Esophagus muscularis mucosa (tissue), 4 donors: ENCODE data around the gene IPPK. TPM values are rescaled to one million over a fixed set of nuclear protein-coding genes. Genes with fewer than 3 reads are reported as not detected.
A peak's percentile ranks its signal among the peaks of the same experiment; 100 is the strongest.
"Not testable (repeated sequence)": the region's sequence is repeated elsewhere in the genome, so short reads cannot be mapped to it uniquely, and the experiment has no call there.

ENCODE experiments used
- DNase-seq: peaks from one replicate; pipeline ENCODE4 v3.0.0-alpha.2; 2017; ENCODE audit errors: extremely low spot score
- H3K27ac ChIP-seq, 4 donors: fragments of 200-600 bp; sonication (generic); replicated peaks in 1 of 4; 1 replicate in 3 of 4; 2 replicates in 1 of 4; pipeline ENCODE4 v1.5.1; 2016 to 2019; ENCODE audit warnings: mild to moderate bottlenecking in 1 of 4
- H3K27me3 ChIP-seq, 4 donors: fragments of 200-600 bp; sonication (generic); one replicate each; pipeline versions ENCODE4 v1.5.1 to v1.6.0; 2016 to 2019
- H3K36me3 ChIP-seq, 4 donors: fragments of 200-600 bp; sonication (generic); one replicate each; pipeline ENCODE4 v1.5.1; 2016 to 2019
- H3K4me1 ChIP-seq, 4 donors: fragments of 200-600 bp; sonication (generic); one replicate each; pipeline ENCODE4 v1.5.1; 2016 to 2019
- H3K4me3 ChIP-seq, 4 donors: fragments of 200-600 bp; sonication (generic); 1 replicate in 2 of 4; 2 replicates in 2 of 4; pipeline ENCODE4 v1.5.1; 2016 to 2019; ENCODE audit warnings: mild to moderate bottlenecking in 4 of 4, moderate library complexity in 1 of 4
- H3K9me3 ChIP-seq, 4 donors: fragments of 200-600 bp; sonication (generic); 1 replicate in 3 of 4; 2 replicates in 1 of 4; pipeline ENCODE4 v1.5.1; 2016 to 2019
- EP300 ChIP-seq: sonication (generic); formaldehyde crosslinking; IDR thresholded peaks from one replicate; pipeline ENCODE4 v1.6.1; 2017; ENCODE audit warnings: antibody characterized with exemption
- POLR2A ChIP-seq: fragments of 450-650 bp; IDR thresholded peaks from one replicate; pipeline ENCODE4 v1.6.1; 2017; ENCODE audit warnings: antibody characterized with exemption, moderate library complexity, mild to moderate bottlenecking, low read depth
- POLR2AphosphoS5 ChIP-seq, 2 donors: sonication (generic); formaldehyde crosslinking; IDR thresholded peaks; one replicate each; pipeline ENCODE4 v1.6.1; 2017; ENCODE audit warnings: antibody characterized with exemption in 2 of 2
- WGBS: methylation state at CpG from one replicate; pipeline ENCODE4 v1.1.5; 2018; 5-methylcytosine and 5-hydroxymethylcytosine counted together
- intact Hi-C: fragments of 100-400 bp; cut with DNase I; formaldehyde crosslinking; loops from one replicate; pipeline ENCODE4 v1.15.1; 2023
- total RNA-seq, 4 donors: library from RNA; depleted of rRNA; stranded (reverse); fragments of >200 nt; gene quantifications; one replicate each; pipeline versions ENCODE4 v1.1.0 to v1.2.1, GENCODE V29; 2016
- TF ChIP-seq, protein P1 (sequence below), 3 experiments: fragments of 200-600 bp in 2 of 3; fragments of 450-650 bp in 1 of 3; sonication (generic) in 2 of 3; IDR thresholded peaks; one replicate each; pipeline ENCODE4 v1.5.1; 2017 to 2019; ENCODE audit warnings: antibody characterized with exemption in 3 of 3, mild to moderate bottlenecking in 2 of 3, moderate library complexity in 1 of 3

IPPK gene
- total RNA-seq, 4 donors from 2014 or later: 5.0 to 8.4 (median 6.1) TPM

DNA sequence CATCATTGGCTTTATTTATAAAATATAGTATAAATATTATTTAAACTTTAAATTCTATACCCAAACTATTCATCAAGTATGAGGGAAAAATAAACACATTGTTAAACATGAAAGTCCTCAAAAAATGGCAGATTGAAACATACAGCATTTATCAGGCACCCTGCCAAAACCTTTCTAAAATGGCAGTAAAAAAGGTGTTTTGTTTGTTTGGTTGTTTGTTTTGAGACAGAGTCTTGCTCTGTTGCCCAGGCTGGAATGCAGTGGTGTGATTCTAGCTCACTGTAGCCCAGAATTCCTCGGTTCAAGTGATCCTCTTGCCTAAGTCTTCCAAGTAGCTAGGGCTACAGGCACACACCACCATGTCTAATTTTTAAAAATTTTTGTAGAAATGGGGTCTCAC, 74.0 kb downstream of the IPPK start:
- Histone ChIP-seq H3K27me3 (no peaks in the 10 kb centered on the region), H3K36me3 (no peaks in the 10 kb centered on the region), H3K9me3 (no peaks in the 10 kb centered on the region), H3K4me1 (peaks cover 33 to 51% (median 44%) of the 10 kb centered on the region in 4 donors), H3K27ac (no peak overlapping the region), H3K4me3 (no peak overlapping the region)
- DNase-seq: peak; percentile 47
- intact Hi-C loops: no loop called here
- whole genome bisulfite sequencing: 100% methylated on average over 1 of the region's 1 CpG
- TF ChIP-seq, protein P1, sequence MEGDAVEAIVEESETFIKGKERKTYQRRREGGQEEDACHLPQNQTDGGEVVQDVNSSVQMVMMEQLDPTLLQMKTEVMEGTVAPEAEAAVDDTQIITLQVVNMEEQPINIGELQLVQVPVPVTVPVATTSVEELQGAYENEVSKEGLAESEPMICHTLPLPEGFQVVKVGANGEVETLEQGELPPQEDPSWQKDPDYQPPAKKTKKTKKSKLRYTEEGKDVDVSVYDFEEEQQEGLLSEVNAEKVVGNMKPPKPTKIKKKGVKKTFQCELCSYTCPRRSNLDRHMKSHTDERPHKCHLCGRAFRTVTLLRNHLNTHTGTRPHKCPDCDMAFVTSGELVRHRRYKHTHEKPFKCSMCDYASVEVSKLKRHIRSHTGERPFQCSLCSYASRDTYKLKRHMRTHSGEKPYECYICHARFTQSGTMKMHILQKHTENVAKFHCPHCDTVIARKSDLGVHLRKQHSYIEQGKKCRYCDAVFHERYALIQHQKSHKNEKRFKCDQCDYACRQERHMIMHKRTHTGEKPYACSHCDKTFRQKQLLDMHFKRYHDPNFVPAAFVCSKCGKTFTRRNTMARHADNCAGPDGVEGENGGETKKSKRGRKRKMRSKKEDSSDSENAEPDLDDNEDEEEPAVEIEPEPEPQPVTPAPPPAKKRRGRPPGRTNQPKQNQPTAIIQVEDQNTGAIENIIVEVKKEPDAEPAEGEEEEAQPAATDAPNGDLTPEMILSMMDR (IDR thresholded peaks at IDR 0.05): no peak
- TF ChIP-seq POLR2AphosphoS5 (IDR thresholded peaks at IDR 0.05): no peak
- no peak for TF ChIP-seq POLR2A
- no peak for TF ChIP-seq EP300

DNA sequence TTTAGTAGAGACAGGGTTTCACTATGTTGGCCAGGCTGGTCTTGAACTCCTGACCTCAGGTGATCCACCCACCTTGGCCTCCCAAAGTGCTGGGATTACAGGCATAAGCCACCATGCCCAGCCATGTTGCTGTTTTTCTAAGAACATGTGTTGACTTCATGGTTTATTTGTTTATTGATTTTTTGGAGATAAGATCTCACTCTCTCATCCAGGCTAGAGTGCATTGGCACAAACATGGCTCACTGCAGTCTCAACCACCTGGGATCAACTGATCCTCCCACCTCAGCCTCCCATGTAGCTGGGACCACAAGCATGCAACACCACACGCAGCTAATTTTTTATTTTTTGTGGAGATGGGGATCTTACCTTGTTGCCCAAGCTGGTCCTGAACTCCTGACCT, 74.9 kb downstream of the IPPK start:
- WGBS: 93% methylated on average over 1 of the region's 1 CpG
- intact Hi-C loops: not testable (repeated sequence)

DNA sequence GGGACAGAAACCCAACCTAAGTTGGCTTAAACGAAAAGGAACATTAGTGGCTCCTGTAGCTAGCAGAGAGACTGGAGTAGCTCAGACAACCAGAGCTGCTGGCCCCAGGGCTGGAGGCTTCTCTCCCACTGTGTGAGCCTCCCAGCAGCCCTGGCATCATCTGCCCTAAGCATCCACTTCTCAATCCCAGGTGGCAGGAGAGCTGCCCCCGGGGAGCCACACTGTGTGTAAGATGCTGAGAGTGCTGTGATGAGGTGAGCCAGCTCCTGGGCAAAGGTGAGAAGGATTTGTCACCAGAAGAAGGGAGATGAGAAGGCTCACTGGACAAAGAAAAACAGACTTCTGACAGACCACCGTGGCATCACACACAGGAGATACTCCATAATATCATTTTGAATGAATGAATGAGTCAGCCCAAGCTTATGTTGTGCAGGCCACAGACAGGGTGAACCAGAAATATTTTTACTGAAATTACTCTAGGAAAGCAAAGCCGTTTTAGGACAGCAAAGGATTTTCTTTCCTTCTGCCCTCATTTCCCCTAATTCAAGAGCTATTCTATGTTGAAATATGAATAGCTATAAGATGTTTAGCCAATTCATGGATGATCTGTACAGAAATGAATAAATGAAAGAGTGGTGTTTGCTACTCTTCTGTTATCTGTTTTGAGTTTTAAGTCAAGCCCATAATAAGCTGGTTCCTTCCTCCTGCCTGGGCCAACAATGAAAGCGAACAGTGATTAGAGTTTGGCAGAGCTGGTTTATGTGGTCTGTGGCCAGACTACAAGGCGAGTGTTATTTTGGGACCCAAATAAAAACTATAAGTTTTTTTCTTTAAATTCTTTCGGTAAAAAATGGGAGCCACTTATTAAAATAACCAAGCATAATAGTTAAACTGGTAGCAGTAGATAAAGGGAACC, 76.7 kb downstream of the IPPK start:
- H3K4me3 ChIP-seq: no peak overlapping the region
- WGBS: 74% methylated on average over 7 of the region's 7 CpGs
- DNase-seq: peak; percentile 53
- peaks cover 30 to 41% (median 34%) of the 10 kb centered on the region in 4 donors for H3K4me1 ChIP-seq
- intact Hi-C loops: no loop called here
- no peaks in the 10 kb centered on the region for H3K27me3 ChIP-seq
- H3K9me3 ChIP-seq: no peaks in the 10 kb centered on the region
- H3K36me3 ChIP-seq: no peaks in the 10 kb centered on the region
- TF ChIP-seq, protein P1 (IDR thresholded peaks at IDR 0.05): no peak
- TF ChIP-seq POLR2A (no peak), EP300 (no peak), POLR2AphosphoS5 (IDR thresholded peaks at IDR 0.05) (no peak)
- peak overlapping the region in 1 of 4 donors; percentile 7 for H3K27ac ChIP-seq

More for the DNA sequence above, 74.9 kb downstream of the IPPK start:
- not testable (repeated sequence) for H3K4me3 ChIP-seq, H3K9me3 ChIP-seq, H3K27ac ChIP-seq, DNase-seq, H3K27me3 ChIP-seq, H3K36me3 ChIP-seq
- H3K4me1 ChIP-seq: peaks cover 41 to 51% (median 44%) of the 10 kb centered on the region in 4 donors

DNA sequence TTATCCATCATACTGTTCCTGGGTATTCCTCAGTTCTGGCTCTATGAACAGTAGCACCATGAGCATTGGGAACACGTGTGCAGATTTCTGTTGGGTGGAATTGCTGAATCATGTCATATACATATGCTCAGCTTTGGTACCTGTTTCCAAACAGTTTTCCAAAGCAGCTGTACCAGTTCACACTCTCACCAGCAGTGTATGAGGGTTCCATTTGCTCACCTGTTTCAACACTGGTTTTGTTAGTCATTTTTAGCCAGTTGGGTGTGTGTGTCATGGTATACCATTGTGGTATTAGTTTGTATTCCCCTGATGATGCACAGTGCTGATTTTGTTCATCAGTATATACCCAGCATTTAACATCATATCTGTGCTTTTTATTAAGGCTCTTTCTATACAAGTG, 77.4 kb downstream of the IPPK start:
- Histone ChIP-seq H3K4me3 (no peak overlapping the region), H3K9me3 (no peaks in the 10 kb centered on the region), H3K36me3 (no peaks in the 10 kb centered on the region), H3K27ac (no peak overlapping the region), H3K27me3 (no peaks in the 10 kb centered on the region), H3K4me1 (peaks cover 23 to 36% (median 29%) of the 10 kb centered on the region in 4 donors)
- no peak for DNase-seq
- TF ChIP-seq POLR2AphosphoS5 (IDR thresholded peaks at IDR 0.05): no peak
- TF ChIP-seq, protein P1 (IDR thresholded peaks at IDR 0.05): no peak
- no peak for TF ChIP-seq POLR2A
- no peak for TF ChIP-seq EP300
- intact Hi-C loops: no loop called here
- 79% methylated on average over 1 of the region's 1 CpG for WGBS

DNA sequence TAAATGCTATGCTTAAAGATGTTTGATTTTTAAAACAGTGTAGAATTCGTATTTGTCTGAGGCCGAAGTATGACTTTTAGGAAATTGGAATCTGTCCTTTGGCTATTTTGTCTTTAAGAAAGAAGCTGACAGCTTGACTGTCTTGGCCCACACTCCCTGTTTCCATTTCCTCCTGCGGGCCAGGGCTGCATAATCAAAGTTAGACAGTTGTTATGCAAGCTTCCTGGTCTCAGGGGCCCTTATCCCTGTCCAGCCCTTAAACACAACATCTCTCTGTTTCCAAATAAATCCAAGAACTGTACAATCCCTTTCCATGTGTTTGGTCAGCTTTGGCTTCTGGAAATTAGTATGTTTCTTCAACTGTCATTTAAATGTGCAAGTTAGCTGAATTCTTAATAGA, 79.6 kb downstream of the IPPK start:
- no peaks in the 10 kb centered on the region for H3K27me3 ChIP-seq
- H3K4me3 ChIP-seq: no peak overlapping the region
- WGBS: 4% methylated on average over 3 of the region's 3 CpGs
- H3K9me3 ChIP-seq: peaks cover 0 to 5% (median 0%) of the 10 kb centered on the region in 4 donors
- intact Hi-C loops: no loop called here
- H3K27ac ChIP-seq: peak overlapping the region; percentile 28 to 68 (median 49)
- peak; percentile 91 for DNase-seq
- TF ChIP-seq POLR2A (no peak), POLR2AphosphoS5 (IDR thresholded peaks at IDR 0.05) (peak; percentile 58 to 82)
- H3K4me1 ChIP-seq: peaks cover 23 to 35% (median 27%) of the 10 kb centered on the region in 4 donors
- no peaks in the 10 kb centered on the region for H3K36me3 ChIP-seq
